GM13976 (cell line): ENCODE data around the gene SRPRB.
"Not testable (repeated sequence)": the region's sequence is repeated elsewhere in the genome, so short reads cannot be mapped to it uniquely, and the experiment has no call there.

Experiments
- DNase-seq: peaks from one replicate; pipeline ENCODE4 v3.0.0; 2012; ENCODE audit warnings: low spot score
- in situ Hi-C: fragments of 300-500 bp; cut with MboI; formaldehyde crosslinking; loops from one replicate; pipeline ENCODE4 v1.12.0; 2022; ENCODE audit warnings: low sequenced_read_pairs, mixed read lengths, inconsistent platforms; ENCODE audit not compliant: unreplicated experiment
- TF ChIP-seq, protein P1 (sequence below): IDR thresholded peaks from 2 replicates; pipeline ENCODE4 v1.5.1; 2012; ENCODE audit warnings: borderline replicate concordance, mild to moderate bottlenecking; ENCODE audit not compliant: insufficient read depth; ENCODE audit errors: extremely low read depth, missing control alignments, control extremely low read depth

SRPRB gene

DNA sequence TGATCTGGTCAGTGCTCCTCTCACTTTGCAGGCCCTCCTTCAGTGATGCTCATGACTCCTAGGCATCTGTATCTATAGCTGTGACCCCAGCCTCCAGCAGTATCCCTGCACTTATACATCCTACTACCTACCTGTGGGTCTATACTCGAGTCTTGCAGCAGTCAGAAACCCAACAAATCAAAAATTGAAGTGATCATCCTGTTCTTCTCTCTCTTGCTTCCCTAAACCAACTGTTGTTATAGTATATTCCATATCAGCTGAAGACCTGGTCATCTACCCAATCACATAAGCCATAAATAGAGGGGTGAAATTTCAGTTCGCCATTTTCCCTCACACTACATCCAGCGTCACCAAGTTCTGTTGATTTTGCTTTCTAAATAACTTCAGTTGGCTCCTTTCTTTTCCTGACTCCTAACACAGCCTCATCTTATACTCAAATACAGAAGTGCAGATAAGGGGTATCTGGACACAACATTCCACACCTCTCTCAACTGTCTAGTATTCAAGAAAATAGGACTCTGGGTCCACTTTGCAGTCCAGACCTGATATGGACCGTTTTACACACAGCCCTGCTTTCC lies 25.9 kb upstream of the SRPRB start:
- in situ Hi-C loops: no loop called here
- no peak for DNase-seq
- TF ChIP-seq, protein P1, sequence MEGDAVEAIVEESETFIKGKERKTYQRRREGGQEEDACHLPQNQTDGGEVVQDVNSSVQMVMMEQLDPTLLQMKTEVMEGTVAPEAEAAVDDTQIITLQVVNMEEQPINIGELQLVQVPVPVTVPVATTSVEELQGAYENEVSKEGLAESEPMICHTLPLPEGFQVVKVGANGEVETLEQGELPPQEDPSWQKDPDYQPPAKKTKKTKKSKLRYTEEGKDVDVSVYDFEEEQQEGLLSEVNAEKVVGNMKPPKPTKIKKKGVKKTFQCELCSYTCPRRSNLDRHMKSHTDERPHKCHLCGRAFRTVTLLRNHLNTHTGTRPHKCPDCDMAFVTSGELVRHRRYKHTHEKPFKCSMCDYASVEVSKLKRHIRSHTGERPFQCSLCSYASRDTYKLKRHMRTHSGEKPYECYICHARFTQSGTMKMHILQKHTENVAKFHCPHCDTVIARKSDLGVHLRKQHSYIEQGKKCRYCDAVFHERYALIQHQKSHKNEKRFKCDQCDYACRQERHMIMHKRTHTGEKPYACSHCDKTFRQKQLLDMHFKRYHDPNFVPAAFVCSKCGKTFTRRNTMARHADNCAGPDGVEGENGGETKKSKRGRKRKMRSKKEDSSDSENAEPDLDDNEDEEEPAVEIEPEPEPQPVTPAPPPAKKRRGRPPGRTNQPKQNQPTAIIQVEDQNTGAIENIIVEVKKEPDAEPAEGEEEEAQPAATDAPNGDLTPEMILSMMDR: no peak

DNA sequence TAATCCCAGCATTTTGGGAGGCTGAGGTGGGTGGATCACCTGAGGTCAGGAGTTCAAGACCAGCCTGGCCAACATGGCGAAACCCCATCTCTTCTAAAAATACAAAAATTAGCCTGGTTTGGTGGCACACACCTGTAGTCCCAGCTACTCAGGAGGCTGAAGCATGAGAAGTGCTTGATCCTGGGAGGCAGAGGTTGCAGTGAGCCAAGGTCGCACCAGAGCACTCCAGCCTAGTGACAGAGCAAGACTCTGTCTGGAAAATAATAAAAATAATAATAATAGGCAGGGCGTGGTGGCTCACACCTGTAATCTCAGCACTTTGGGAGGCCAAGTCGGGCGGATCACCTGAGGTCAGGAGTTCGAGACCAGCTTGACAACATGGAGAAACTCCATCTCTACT lies 24.9 kb upstream of the SRPRB start:
- in situ Hi-C loops, DNase-seq: not testable (repeated sequence)

DNA sequence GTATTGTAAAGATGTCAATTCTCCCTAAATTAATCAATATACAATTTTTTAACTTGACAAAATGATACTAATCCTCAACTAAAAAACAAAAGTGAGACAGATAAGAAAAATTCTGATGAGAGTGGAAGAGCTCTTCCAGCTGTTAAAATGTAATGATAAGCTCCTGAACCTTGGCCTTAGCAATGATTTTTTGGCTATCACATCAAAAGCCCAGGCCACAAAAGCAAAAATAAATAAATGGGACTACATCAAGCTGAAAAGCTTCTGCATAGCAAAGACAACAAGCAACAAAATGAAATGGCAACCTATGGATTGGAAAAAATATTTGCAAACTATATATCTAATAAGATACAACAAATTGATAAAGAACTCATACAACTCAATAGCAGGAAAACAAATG lies 24.0 kb upstream of the SRPRB start:
- no peak for DNase-seq
- TF ChIP-seq, protein P1: no peak
- in situ Hi-C loops: no loop called here

DNA sequence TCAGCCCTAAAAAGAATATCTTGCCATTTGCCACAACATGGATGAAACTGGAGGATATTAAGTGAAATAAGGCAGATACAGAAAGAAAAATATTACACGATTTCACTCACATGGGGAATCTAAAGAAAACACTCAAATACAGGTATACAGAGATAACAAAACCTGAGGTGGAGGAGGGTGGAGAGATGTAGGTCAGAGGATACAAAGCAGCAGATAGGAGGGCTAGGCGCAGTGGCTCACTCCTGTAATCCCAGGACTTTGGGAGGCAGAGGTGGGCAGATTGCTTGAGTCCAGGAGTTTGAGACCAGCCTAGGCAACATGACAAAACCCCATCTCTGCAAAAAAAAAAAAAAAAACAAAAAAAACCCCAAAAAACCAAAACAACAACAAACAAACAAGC lies 23.2 kb upstream of the SRPRB start:
- TF ChIP-seq, protein P1: no peak
- in situ Hi-C loops: no loop called here
- DNase-seq: no peak

DNA sequence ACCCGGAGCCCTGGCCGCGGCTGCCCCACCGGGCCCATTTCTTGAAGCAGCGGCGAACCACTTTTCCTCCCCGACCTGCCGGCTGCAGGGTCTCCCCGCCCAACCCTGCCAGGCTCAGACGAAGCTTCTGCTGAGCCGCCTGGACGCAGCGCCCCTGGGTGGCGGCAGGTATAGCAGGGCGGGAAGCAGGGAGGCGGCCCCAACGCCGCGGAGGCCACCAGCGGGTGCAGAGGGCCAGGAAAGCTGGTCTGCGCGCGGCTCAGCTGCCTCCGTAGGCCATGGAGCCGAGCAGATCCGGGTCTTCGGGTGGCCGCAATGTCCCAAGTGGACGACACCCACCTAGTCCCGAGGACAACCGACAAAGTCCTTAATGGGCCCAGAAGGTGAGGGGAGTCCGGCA lies 21.9 kb upstream of the SRPRB start:
- no peak for DNase-seq
- TF ChIP-seq, protein P1: no peak
- in situ Hi-C loops: no loop called here

DNA sequence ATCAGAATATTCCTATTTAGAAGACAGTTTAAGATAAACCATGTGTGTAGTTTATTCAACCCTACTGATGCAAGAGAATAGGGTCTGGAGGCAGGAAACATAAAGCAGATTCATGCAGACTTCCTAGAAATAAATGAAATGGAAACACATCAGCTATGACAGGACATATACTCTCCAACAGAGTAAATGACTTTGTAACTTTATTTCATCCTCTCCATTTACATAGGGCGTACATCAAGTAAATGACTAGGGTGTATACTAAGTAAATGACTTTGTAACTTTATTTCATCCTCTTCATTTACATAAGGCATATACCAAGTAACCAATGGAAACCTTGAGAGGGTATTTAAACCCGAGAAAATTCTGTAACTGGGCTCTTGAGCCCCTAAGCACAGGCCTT lies 17.6 kb upstream of the SRPRB start:
- DNase-seq: no peak
- in situ Hi-C loops: no loop called here
- TF ChIP-seq, protein P1: no peak

DNA sequence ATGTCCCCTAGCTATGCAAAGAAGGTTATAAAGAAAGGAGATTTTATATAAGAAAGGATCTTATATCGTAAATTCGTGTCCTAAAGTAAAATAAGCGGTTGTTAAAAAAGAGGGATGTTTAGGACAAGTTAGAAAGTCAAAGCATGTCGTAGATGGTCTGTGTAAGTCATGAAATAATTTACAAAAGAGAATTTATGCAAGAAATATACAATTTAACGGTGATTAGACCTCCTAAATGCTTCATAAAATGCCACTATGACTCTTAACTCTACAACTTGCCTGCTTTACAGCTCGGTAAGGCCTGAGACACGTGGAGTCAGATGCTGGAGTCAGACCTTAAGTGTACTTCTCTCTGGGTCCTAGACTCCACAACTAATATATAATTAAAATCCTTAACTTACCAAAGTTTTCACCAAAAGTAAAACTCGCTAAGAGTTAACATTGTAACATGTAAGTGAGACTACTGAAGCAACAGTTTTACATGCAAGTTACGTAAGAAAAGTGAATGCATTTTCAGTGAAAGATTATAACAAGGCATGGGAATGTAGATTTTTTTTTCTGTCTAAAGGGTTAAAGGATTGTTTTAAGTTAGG lies 13.3 kb upstream of the SRPRB start:
- DNase-seq: no peak

More for the DNA sequence above, 13.3 kb upstream of the SRPRB start:
- in situ Hi-C loops: no loop called here
- TF ChIP-seq, protein P1: no peak
